Adrenal gland (tissue), 5 donors: ENCODE results near the gene AHI1.

Experiments
- CTCF ChIP-seq, 6 experiments: fragments of 450-650 bp in 4 of 6; fragments of 200-600 bp in 2 of 6; sonication (generic) in 1 of 6; IDR thresholded peaks; 1 replicate in 5 of 6; 2 replicates in 1 of 6; pipeline versions ENCODE4 v1.5.1 to v1.8.0; 2016 to 2021; ENCODE audit warnings: antibody characterized with exemption in 6 of 6, mild to moderate bottlenecking in 2 of 6, moderate library complexity in 1 of 6
- POLR2A ChIP-seq, 2 donors: fragments of 450-650 bp; IDR thresholded peaks; one replicate each; pipeline ENCODE4 v1.6.1; 2017; ENCODE audit warnings: antibody characterized with exemption in 2 of 2, mild to moderate bottlenecking in 2 of 2, moderate library complexity in 1 of 2
- donor health status: DM: no; HTN: no; CAD: no.

- TF ChIP-seq CTCF (IDR thresholded peaks at IDR 0.05) (no peak), POLR2A (IDR thresholded peaks at IDR 0.05) (no peak)
Measured at GRCh38 chr6:135531954-135532490, 34.5 kb upstream of the AHI1 start.
